ENCODE measurements around the gene KCNE4.

KCNE4 gene

GRCh38 chr2:223051693-223052289 lies at the start of gene KCNE4:
Gene KCNE4, plus strand, starts transcription at chr2:223052190. Its CDS starts 641 bp downstream, at chr2:223052831.
- no peak for DNase-seq (ENCODE audit: low read depth, low spot score)

GRCh38 chr2:223003191-223003590 lies 48.8 kb upstream of the KCNE4 start:
- no peak for DNase-seq (ENCODE audit: low read depth, low spot score)

GRCh38 chr2:223005496-223005895 lies 46.5 kb upstream of the KCNE4 start:
- DNase-seq (ENCODE audit: low read depth, low spot score), result no peak

GRCh38 chr2:223007531-223007930 lies 44.5 kb upstream of the KCNE4 start:
- no peak for DNase-seq (ENCODE audit: low read depth, low spot score)

- DNase-seq (ENCODE audit: low read depth, low spot score), result no peak
Observed at GRCh38 chr2:223008162-223008561, 43.8 kb upstream of the KCNE4 start.

GRCh38 chr2:223008956-223009355 lies 43.0 kb upstream of the KCNE4 start:
- DNase-seq (ENCODE audit: low read depth, low spot score), result no peak

- DNase-seq (ENCODE audit: low read depth, low spot score), result no peak
Observed at GRCh38 chr2:223010641-223011040, 41.3 kb upstream of the KCNE4 start.

GRCh38 chr2:223012291-223012690 lies 39.7 kb upstream of the KCNE4 start:
- no peak for DNase-seq (ENCODE audit: low read depth, low spot score)

- no peak for DNase-seq (ENCODE audit: low read depth, low spot score)
Observed at GRCh38 chr2:223019390-223019930, 32.5 kb upstream of the KCNE4 start.

GRCh38 chr2:223019987-223020717 lies 31.8 kb upstream of the KCNE4 start:
- DNase-seq (ENCODE audit: low read depth, low spot score), result no peak

- DNase-seq (ENCODE audit: low read depth, low spot score), result no peak
Observed at GRCh38 chr2:223020971-223021675, 30.9 kb upstream of the KCNE4 start.

- DNase-seq (ENCODE audit: low read depth, low spot score), result no peak
Observed at GRCh38 chr2:223026357-223027110, 25.5 kb upstream of the KCNE4 start.

- no peak for DNase-seq (ENCODE audit: low read depth, low spot score)
Observed at GRCh38 chr2:223027442-223027841, 24.5 kb upstream of the KCNE4 start.

GRCh38 chr2:223029287-223029686 lies 22.7 kb upstream of the KCNE4 start:
- DNase-seq (ENCODE audit: low read depth, low spot score), result no peak

GRCh38 chr2:223032187-223033142 lies 19.5 kb upstream of the KCNE4 start:
- no peak for DNase-seq (ENCODE audit: low read depth, low spot score)

- DNase-seq (ENCODE audit: low read depth, low spot score), result no peak
Observed at GRCh38 chr2:223034221-223034975, 17.6 kb upstream of the KCNE4 start.

- no peak for DNase-seq (ENCODE audit: low read depth, low spot score)
Observed at GRCh38 chr2:223036790-223037444, 15.1 kb upstream of the KCNE4 start.

GRCh38 chr2:223037445-223037800 lies 14.6 kb upstream of the KCNE4 start:
- DNase-seq (ENCODE audit: low read depth, low spot score), result no peak

- DNase-seq (ENCODE audit: low read depth, low spot score), result no peak
Observed at GRCh38 chr2:223039618-223040017, 12.4 kb upstream of the KCNE4 start.

Measured in iPS DF 19.7 (cell line).